ENCODE measurements around the gene UNC79.

Gene UNC79

DNA sequence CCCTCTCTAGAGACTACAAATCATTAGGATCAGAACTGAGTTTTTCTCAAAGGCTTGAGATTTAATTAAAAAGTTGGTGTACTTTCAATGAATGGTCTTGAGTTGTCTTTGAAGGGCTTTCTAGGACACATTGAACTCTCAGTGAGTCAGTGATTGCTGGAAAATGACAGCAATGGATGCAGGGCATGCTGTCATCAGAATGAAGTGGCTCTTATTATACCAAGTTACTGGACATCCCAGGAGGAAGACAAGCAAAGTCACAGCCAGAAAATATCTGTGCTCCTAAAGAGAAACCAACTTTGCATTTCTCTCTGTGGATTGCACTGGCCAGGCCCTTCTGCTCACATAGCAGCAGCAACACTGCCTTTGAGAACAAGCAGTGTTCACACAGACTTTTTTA is 244.9 kb downstream of the UNC79 start:
- DNase-seq, result no peak

DNA sequence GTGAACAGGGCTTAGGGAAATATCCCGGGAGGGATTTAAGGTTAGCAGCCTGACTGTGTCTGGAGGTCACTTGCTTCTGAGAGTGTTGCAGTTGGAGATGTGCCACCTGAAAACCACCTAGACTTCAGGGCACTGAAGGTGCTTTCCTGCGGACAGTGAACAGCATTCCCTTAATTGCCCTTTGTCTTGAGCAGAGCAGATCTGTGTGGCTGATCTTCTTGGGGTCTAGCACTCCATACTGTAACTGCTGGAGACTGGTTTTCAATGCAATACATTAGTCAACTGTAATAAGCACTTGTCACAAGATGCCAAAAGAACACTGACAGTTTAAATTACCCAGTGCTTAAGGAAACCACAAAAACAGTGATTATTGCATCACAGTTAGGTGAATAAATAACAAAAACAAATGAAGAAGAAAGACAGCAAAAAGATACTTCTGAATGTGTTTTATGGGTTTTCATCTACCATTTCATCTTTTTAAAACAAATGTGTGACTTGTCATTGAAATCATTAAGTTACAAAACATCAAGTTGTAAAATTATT is 245.7 kb downstream of the UNC79 start:
- no peak for DNase-seq

DNA sequence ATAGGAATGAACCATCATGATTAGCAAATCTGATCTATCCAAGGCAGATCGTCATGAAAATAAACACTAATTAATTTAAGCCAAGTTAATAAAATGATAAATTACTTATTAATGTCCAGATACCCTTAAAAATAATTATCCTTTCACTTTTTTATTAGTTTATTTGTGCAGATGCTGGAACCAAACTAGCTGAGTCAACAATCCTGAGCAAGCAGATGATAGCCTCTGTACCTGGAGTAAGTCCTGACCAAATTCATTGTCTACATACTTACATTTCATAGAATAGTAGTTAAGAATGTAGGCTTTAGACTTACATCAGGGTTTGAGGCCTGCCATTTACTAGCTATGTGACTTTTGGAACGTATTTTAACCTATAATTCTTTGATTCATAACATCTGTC is 251.7 kb downstream of the UNC79 start:
- no peak for DNase-seq

DNA sequence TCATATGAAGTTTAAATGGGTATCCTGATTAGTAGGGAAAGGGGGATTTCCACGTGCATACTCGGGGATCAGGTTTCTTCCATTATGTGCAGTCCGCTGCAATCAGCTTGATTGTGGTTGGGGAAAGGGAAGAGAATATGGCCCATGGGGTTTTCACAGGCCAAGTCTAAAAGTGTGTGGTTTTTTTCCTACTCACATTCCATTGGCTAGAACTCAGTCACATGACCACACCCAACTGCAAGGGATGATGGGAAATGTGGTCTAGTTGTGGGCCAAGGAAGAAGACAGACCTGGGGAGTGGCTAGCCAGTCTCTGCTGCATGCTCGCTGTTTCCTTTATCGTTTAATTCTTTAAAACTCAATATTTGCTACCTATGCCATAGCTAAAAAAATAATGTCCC is 252.5 kb downstream of the UNC79 start:
- no peak for DNase-seq

DNA sequence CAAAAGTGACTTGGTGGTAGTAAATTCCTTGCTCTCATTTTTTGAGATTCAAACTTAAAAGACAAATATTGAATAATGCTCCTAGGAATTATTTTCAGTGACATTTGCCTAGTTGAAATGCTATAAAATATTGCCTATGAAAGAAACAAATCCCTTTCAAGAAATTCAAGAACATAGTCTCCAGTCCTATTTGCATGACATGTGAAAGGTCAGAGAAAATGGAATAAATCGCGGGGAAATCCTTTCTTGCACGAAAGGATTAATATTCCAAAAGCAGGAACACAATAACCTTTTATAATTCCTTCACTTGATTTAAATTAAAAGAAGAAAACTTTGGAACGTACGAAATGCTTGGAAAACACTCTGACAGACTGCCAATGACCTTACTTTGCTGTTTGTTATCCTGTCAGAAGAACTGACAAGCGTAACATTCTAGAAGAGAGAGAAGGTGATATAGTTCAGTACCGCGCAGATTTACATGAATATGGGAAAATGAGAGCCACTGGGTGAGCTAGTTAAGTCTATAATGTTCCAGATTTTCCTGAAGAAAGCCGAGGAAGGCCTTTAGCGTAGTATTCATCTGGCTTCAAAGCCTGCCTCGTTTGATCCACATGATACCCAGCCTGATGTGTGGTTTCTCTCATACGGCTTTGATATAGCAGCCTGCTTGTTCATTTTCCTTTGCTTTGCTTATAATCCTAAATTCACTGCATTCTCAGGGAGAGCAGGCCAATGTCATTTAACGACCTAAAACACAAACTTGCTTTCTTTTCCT is 254.6 kb downstream of the UNC79 start:
- DNase-seq, result no peak

DNA sequence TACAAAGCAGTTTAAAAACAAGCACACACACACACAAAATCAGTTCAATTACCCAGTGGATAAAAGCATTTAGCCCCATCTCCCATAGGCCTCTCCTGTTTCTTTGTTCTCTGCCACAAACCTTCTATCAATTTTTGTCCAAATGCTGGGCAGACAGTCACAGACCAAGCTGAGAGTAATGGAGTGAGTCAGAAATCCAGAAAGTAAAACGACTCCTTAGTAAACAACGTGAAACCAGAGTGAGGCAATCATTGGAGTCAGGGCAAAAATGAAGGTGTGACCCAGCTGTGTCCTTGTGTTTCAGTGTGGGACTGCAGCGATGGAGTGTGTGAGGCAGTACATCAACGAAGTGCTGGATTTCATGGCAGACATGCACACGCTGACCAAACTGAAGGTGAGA is 255.5 kb downstream of the UNC79 start:
- no peak for DNase-seq

DNA sequence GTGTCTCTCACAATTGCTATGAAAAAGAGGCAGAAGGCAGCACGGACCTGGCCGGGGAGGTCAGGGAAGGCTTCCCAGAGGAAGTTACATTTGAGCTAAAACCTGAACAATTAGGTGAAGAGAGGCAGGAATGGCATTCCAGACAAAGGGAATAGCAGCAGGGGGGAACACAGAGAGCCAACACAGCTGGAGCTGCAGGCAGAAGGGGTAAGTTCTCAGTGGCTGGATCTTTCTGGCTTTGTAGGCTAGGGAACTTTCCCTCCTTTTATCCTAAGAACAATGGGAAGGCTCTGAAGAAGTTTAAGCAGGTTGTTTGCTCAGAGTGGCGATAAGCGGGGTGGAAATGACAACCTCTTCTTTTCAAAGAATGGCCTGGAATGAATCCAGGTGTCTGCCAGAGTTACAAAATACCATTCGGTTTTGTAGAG is 257.5 kb downstream of the UNC79 start:
- DNase-seq, result no peak

DNA sequence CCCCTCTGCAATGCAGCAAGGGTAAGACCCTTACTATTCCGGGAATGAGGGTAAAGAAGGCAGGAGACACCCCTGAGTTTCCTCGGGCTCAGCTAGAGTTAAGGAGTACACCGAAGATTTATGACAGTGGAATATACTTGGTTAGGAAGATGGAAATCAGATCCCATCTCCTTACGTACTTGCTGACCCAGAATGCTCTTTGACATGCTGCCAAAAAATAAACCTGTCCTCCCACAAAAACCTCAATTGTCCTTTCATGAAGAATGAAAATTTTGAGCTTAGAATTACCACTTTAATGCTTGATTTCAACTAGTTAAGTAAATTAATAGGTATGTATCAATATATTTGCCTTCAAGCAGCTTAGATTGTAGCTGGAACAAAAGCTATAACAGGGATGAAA is 258.1 kb downstream of the UNC79 start:
- DNase-seq, result no peak

DNA sequence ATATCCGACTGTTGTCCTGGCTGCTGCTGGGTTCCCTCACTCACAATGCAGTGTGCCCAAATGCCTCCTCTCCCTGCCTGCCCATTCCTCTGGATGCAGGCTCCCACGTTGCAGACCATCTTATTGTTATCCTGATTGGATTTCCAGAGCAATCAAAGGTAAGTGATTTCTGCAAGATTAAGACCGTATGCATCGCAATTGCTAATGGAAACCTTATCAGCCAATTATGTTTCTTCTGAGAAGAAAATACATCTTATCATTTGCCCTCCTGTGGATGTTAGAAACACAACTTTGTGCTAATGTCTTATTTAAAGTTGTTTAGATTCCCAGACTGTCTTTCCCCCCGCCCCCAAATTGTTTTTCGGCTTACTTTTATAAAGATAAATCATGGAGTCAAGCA is 259.4 kb downstream of the UNC79 start:
- no peak for DNase-seq

DNA sequence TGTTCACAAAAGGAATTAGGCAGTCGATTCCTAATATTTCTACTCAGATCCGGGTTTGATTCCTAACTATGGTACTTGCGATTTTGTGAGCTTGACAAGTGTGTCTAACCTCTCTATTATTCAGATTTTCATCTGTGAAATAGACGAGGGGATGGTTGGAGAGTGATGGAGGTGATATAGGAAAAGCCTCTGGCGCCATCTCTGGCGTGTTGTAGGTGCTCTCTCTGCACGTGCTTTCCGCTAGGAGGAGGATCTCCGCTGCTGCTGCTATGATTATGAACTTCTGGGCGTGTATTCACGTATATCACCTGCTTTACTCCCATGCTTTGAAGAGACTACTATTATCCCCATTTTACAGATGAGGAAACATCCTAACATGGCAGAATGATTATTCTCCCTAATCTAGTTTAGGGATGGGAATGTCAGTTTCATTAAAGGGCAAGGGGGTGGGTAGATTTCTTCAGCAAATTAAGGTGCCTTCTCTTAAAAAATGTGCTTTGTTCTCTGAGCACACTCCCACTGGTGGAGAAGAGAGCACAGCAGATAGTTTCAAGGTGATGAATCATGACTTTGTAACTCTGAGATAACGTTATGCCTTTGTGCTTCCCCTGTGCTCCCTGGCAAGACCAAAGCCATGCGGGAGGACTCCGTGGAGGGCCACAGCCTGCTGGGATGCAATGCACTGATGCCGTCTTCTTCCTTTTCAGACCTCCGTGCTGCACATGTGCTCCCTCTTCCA is 260.5 kb downstream of the UNC79 start:
- no peak for DNase-seq

DNA sequence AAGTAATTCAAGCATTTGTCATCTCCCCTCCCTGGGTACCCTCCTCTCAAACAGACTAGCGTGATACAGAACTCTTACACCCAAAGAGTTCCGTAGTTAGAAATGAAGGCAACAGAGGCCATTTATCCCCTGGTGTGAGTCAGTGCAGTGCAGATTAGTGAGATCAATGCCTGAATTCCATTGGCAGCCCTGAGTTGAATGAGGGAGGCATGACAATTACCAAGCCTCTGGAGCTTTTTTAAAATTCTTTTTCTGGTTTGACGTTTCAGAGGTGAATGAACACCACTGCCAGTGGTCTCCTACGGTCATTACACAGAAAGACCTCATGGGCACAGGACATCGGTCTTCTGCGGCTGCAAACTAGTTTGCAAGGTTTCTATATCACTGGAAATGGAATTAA is 263.2 kb downstream of the UNC79 start:
- no peak for DNase-seq

DNA sequence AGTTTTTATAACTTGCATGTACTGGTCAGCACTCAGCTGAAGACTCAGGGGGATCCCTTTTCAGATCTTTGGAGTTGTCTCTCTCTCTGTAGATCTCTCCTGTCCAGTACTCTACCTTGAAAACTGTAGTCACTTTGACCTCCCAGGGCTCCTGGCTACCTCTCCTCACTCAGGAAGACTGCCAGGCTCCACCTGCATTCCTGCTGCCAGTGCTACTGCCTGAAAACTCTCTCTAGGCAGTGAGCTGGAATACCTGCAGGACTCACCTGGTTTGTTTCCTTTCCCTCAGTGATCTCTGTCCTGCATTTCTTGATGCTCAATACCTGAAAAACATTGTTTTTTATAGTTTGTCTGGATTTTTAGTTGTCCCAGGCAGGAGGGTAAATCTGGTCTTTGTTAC is 270.2 kb downstream of the UNC79 start:
- DNase-seq, result no peak

DNA sequence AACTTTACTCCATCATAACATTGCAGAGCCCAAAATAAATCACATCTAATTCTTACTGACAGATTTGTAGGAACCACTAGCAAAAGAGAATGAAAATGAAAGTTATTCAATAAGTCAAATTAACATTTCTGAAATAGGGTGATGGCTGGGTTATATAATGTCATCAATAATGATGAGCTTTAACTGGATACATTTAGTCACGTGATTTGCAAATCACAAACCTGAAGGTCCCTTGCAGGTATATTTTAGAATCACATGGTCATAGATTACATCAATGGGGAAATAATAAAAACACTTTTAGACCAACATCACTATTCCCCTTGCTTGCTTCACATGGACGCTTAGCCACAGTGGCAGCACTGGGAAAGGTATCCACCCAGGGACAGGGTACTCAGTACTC is 270.8 kb downstream of the UNC79 start:
- no peak for DNase-seq

DNA sequence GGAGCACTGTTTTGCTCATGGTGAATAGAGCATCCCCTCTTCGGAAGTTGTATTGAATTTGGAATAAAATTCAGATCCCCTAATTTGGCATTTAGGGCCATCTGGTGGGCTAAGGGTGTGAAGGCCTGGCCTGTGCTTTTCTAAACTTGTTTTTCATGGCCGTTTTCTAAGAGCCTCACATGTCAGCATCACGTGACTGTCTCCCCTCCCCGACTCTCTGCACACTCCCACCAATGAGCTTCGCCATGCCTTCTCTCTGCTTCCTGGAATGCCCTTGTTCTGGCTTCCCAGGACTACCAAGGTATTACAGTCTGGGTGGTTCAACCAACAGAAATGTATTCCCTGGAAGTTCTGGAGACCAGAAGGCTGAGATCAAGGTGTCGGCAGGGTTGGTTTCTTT is 272.2 kb downstream of the UNC79 start:
- no peak for DNase-seq

DNA sequence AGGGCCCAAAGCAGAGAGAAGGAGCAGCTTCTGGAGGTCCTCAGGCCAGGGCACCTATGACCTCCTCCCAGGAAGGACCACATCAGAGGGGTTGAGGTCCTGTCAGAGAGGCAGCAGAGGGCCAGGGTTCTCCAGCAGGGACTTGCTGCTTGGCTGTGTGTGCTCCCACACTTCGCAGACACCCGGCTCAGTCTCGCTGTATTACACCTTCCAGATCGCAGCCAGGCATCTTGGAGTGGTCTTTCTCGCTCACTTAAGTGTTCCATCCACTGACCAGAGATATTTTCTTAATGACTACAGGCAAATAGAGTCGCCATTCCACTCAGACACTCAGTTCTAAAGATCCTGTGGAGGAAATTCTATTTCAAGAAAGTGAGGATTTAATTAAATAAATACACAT is 273.2 kb downstream of the UNC79 start:
- no peak for DNase-seq

DNA sequence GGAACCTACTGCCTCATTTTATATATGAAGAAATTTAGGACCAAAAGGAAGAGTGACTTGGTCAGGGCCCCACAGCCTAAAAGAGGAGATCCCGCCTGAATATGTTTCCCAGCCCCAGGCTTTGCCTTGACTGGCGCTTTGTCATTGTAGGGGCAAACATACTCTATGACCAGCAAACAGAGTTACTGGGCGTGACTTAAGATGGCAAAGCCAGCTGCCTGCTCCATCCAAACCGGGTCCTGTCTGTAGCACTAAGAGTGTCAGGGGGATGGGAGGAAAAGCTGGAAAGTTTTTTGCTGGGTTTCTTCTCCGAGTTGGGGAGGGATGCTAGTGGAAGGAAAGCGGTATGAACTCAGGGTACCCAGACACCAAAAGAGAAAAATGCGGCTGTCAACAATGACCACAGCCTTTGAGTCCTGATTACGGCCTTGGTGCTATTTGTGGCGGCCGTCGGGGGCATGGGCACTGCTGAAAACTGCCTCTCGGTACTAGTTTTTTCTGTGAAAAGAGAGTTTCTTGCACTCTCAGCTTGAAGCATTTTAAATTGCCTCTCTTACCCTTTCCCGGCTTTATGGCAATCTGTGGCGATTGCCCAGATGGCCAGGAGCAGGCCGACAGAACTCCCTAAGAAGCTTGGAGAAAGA is 274.9 kb downstream of the UNC79 start:
- DNase-seq, result no peak

DNA sequence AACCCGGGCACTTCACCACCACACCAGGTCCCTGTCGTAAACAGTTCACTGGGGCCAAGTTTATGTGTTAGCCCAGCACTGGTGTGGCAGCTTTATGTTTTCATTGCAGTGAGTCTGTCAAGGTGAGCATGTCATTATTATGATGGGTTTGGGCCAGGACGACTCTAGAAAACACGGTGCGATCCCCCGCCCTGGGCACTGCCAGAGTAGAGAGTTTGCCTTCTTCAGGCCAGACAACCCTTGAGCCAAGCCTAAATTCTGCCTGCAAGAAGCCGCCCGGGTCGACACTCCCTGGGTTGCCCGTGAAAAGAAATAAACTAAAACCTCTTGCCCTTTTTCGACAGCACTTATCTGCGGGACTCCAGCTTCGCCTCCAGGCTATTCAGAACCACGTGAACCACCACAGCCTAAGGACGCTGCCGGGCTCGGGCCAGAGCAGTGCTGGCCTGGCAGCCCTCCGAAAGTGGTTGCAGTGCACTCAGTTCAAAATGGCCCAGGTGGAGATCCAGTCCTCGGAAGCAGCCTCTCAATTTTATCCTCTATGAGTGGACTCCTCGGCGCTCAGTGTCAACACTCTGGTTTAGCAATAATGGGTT is 275.7 kb downstream of the UNC79 start:
- no peak for DNase-seq

DNA sequence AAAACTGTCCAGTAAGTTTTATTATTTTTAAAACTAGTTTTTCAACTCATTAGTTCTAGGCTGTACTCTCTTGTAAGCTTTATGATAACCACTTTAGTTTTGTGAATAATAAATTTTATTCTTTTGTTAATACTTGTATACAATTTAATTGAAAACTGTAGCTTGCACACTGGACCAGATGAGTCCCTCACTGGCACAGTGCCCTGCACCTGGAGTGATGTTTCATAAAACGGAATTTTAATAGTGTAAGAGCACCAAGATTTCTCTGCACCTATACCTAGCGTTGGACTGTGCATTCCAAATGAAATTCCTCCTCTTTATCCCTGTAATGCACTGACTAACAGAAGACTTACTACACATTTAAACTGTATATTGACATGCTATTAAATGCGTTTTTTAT is 276.7 kb downstream of the UNC79 start:
- no peak for DNase-seq

DNA sequence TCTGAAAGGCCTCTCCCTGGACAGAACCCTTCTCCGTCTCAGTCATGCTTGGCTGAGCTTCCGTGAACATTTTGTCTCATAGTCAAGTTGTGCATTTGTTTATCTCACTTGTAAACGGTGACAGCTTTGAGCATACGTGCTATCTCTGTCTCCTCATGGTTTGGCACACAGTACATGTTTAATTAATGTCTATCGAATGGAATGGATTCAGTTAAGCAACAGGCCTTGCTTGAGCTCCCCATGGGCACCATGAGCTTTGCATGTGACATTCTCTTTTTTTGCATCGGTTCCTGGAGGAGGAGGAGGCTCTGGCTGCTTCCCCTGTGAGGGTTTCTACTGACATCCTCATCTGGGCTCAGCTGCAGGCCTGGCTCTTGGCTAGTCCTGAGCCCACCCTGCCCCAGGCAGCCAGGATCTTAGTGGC is 277.6 kb downstream of the UNC79 start:
- DNase-seq, result no peak

DNA sequence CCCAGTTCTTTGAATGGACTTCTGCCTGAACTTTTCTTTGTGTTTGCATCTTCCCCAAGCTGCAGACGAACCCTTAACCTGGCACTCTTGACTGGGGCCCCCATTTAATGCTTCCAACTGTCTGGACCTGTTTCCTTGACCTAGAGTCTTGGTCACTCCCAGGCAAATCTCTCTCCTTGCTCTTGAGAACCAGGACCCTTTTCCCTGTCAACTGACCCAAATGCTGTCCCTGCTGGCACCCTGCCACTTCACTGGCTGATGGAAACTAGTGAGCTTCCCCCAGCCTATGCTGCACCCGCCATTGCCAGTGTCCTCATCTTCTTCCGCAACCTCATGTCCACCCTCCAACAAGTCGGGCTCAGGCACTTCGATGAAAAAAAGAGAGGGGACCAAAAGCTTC is 278.1 kb downstream of the UNC79 start:
- no peak for DNase-seq

DNA sequence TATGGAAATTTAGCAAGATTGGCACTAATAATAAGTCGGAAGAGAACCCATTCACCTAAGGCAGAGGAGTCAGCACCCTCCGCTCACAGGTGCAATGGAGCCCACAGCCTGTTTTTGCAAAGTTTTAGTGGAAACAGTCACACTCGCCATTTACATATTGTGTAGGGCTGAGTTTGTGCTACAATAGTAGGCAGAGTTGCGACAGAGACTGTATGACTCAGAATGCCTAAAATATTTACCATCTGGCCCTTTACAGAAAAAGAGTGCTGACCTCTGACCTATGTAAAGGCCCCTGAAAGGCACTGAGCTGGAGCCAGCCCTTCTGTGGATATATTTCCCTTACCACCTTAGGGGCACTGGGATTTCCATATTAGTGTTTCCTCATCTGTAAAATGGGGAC is 278.5 kb downstream of the UNC79 start:
- DNase-seq, result no peak

DNA sequence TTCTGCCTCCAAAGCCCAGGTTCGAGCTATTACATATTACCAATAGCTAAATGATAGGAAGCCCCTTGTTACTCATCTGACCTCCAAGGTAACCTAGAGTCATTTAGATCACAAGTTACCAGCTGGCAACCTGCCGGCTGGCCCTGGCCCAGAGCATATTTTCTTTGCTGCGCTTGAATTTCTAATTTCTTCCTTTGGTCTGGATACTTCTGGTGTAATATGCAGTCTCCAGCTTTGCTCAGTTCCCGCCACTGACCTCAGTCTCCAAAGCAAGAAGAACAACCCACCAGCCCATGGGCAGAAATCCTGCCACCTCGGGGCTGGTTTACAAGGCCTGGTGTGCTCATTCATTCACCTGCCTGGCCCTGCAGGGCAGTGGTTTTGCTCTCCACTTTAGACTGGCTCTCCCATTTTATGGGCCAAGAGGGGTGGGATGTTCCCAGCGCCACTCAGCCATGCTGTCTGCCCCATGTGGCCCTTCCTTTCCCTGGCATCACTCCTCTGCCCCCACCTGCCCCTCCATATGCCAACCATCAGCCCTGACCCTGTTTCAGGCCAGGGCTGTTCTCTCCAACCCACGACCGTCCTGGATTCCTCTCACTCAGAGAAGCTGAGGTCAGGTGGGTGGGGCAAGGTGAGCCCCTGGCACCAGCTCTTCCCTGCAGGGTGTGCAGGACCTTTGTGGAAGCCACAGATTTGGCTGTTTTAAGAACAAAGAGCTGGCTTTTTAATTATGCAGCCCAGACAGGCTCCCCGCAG is 281.5 kb downstream of the UNC79 start:
- no peak for DNase-seq

All from NCI-H1092 (cell line).